H1 (cell line): ENCODE data around the gene MANF. TPM values are rescaled to one million over a fixed set of nuclear protein-coding genes. Genes with fewer than 3 reads are reported as not detected.

ENCODE experiments used
- CTCF ChIA-PET: fragments of 300-600 bp; sonication (Branson Sonifier 250); formaldehyde crosslinking; loops from one replicate; lab custom pipeline; 2021; ENCODE audit not compliant: partially characterized antibody; lab: Charles Lee
- POLR2A ChIA-PET: fragments of 300-600 bp; sonication (Branson Sonifier 250); formaldehyde crosslinking; loops from one replicate; lab custom pipeline; 2021; ENCODE audit warnings: inconsistent platforms; ENCODE audit not compliant: partially characterized antibody; lab: Charles Lee
- DNase-seq, 2 experiments: peaks; one replicate each; pipeline versions ENCODE4 v3.0.0 to v3.0.0-alpha.2; 2010 to 2022; ENCODE audit warnings: low spot score in 2 of 2, low read depth in 1 of 2, mixed read lengths in 1 of 2
- FAIRE-seq: peaks from 2 replicates; lab custom pipeline; 2011; peaks lifted over from hg19 to GRCh38; lab: Jason Lieb, UNC
- H2AFZ ChIP-seq: 2 replicates; pipeline ENCODE4 v1.8.1; 2012; ENCODE audit warnings: low read length, inconsistent platforms
- H2AK5ac ChIP-seq: 2 replicates; pipeline ENCODE4 v1.6.1; 2013; ENCODE audit warnings: low read depth, low read length
- H2BK120ac ChIP-seq: replicated peaks from 2 replicates; pipeline ENCODE3; 2013; ENCODE audit warnings: low read depth, low read length, inconsistent platforms
- H2BK12ac ChIP-seq: 2 replicates; pipeline ENCODE4 v1.6.1; 2013; ENCODE audit warnings: low read depth, low read length
- H2BK15ac ChIP-seq: 2 replicates; pipeline ENCODE4 v1.6.1; 2013; ENCODE audit warnings: low read length
- H2BK20ac ChIP-seq: 2 replicates; pipeline ENCODE4 v1.6.1; 2013; ENCODE audit warnings: low read length
- H2BK5ac ChIP-seq: 2 replicates; pipeline ENCODE4 v1.6.1; 2013; ENCODE audit warnings: low read depth, low read length
- H3K14ac ChIP-seq: 2 replicates; pipeline ENCODE4 v1.6.1; 2013; ENCODE audit warnings: inconsistent platforms; ENCODE audit not compliant: insufficient read length
- H3K18ac ChIP-seq: 2 replicates; pipeline ENCODE4 v1.6.1; 2013; ENCODE audit warnings: low read length; ENCODE audit errors: extremely low read depth
- H3K23ac ChIP-seq: 2 replicates; pipeline ENCODE4 v1.6.1; 2013; ENCODE audit warnings: inconsistent platforms; ENCODE audit not compliant: insufficient read length
- H3K23me2 ChIP-seq: 2 replicates; pipeline ENCODE4 v1.6.1; 2013; ENCODE audit warnings: low read depth, low read length
- H3K27ac ChIP-seq: 2 replicates; pipeline ENCODE4 v1.6.1; 2011; ENCODE audit warnings: low read depth, low read length, inconsistent platforms
- H3K27me3 ChIP-seq, 4 experiments: replicated peaks in 1 of 4; 1 replicate in 1 of 4; 2 replicates in 3 of 4; pipeline versions ENCODE4 v1.6.1 to v1.8.1; 2011 to 2013; ENCODE audit warnings: low read length in 3 of 4, mild to moderate bottlenecking in 3 of 4, inconsistent platforms in 2 of 4, mixed read lengths in 2 of 4, moderate library complexity in 1 of 4; ENCODE audit not compliant: control insufficient read depth in 3 of 4, insufficient read depth in 3 of 4; ENCODE audit errors: extremely low read depth in 1 of 4
- H3K36me3 ChIP-seq, 4 experiments: 2 replicates each; pipeline versions ENCODE4 v1.6.1 to v1.8.1; 2011 to 2013; ENCODE audit warnings: mild to moderate bottlenecking in 4 of 4, low read length in 3 of 4, moderate library complexity in 2 of 4, control low read depth in 1 of 4, inconsistent platforms in 1 of 4; ENCODE audit not compliant: insufficient read depth in 4 of 4, control insufficient read depth in 2 of 4
- H3K4ac ChIP-seq: replicated peaks from 2 replicates; pipeline ENCODE3; 2013; ENCODE audit warnings: low read length, low read depth, mixed read lengths, inconsistent platforms; ENCODE audit not compliant: insufficient read length
- H3K4me1 ChIP-seq, 4 experiments: replicated peaks in 1 of 4; 1 replicate in 1 of 4; 2 replicates in 3 of 4; pipeline versions ENCODE4 v1.6.1 to v1.8.1; 2011 to 2013; ENCODE audit warnings: low read length in 3 of 4, inconsistent platforms in 2 of 4, mixed read lengths in 1 of 4; ENCODE audit not compliant: insufficient read depth in 4 of 4, control insufficient read depth in 3 of 4
- H3K4me2 ChIP-seq, 2 experiments: 2 replicates each; pipeline versions ENCODE4 v1.6.1 to v1.8.1; 2011 to 2013; ENCODE audit warnings: low read depth in 2 of 2, low read length in 2 of 2, control low read depth in 1 of 2, inconsistent platforms in 1 of 2, mild to moderate bottlenecking in 1 of 2; ENCODE audit not compliant: insufficient read depth in 1 of 2
- H3K4me3 ChIP-seq, 4 experiments: fragments of 200-600, 300-600 bp in 1 of 4; sonication (generic), shearing (Covaris generic), sonication (Bioruptor Twin) in 1 of 4; 2 replicates each; pipeline versions ENCODE4 v1.5.1 to v1.8.1; 2011 to 2016; ENCODE audit warnings: low read length in 4 of 4, low read depth in 3 of 4, control low read depth in 2 of 4, inconsistent platforms in 2 of 4, mild to moderate bottlenecking in 2 of 4, mixed read lengths in 1 of 4, moderate library complexity in 1 of 4; ENCODE audit not compliant: insufficient read depth in 2 of 4; ENCODE audit errors: extremely low read depth in 1 of 4
- H3K56ac ChIP-seq: replicated peaks from 2 replicates; pipeline ENCODE3; 2013; ENCODE audit warnings: low read depth, mild to moderate bottlenecking, mixed read lengths, low read length, inconsistent platforms; ENCODE audit not compliant: insufficient read length
- H3K79me1 ChIP-seq: 2 replicates; pipeline ENCODE4 v1.6.1; 2013; ENCODE audit warnings: low read depth, low read length, control low read depth
- H3K79me2 ChIP-seq, 2 experiments: 2 replicates each; pipeline versions ENCODE4 v1.6.1 to v1.8.1; 2012 to 2013; ENCODE audit warnings: low read length in 2 of 2, mild to moderate bottlenecking in 2 of 2, inconsistent platforms in 1 of 2; ENCODE audit not compliant: insufficient read depth in 2 of 2, control insufficient read depth in 1 of 2
- H3K9ac ChIP-seq, 4 experiments: replicated peaks in 1 of 4; 1 replicate in 1 of 4; 2 replicates in 3 of 4; pipeline versions ENCODE4 v1.6.1 to v1.8.1; 2011 to 2013; ENCODE audit warnings: low read depth in 3 of 4, low read length in 3 of 4, control low read depth in 2 of 4, mild to moderate bottlenecking in 2 of 4, moderate library complexity in 2 of 4, inconsistent platforms in 1 of 4; ENCODE audit errors: extremely low read depth in 1 of 4
- H3K9me3 ChIP-seq, 2 experiments: 2 replicates each; pipeline versions ENCODE4 v1.6.1 to v1.8.1; 2012 to 2013; ENCODE audit warnings: mild to moderate bottlenecking in 2 of 2, moderate library complexity in 2 of 2, control low read depth in 1 of 2, inconsistent platforms in 1 of 2, low read depth in 1 of 2, low read length in 1 of 2, mixed read lengths in 1 of 2; ENCODE audit not compliant: insufficient read depth in 2 of 2
- H4K20me1 ChIP-seq, 2 experiments: replicated peaks in 1 of 2; 2 replicates each; pipeline versions ENCODE3 to v1.8.1; 2011 to 2013; ENCODE audit warnings: inconsistent platforms in 2 of 2, low read length in 2 of 2, mild to moderate bottlenecking in 1 of 2; ENCODE audit not compliant: insufficient read depth in 2 of 2, control insufficient read depth in 1 of 2
- H4K5ac ChIP-seq: 2 replicates; pipeline ENCODE4 v1.6.1; 2013; ENCODE audit warnings: low read length, low read depth, mixed read lengths, inconsistent platforms; ENCODE audit not compliant: insufficient read length
- H4K8ac ChIP-seq: 2 replicates; pipeline ENCODE4 v1.8.0; 2013; ENCODE audit warnings: mild to moderate bottlenecking, moderate library complexity, low read length, inconsistent platforms; ENCODE audit not compliant: insufficient read depth; ENCODE audit errors: extremely low read depth
- H4K91ac ChIP-seq: replicated peaks from 2 replicates; pipeline ENCODE3; 2013; ENCODE audit warnings: low read length, mixed read lengths, inconsistent platforms; ENCODE audit not compliant: insufficient read length
- CTCF ChIP-seq, 3 experiments: IDR thresholded peaks; 1 replicate in 2 of 3; 2 replicates in 1 of 3; pipeline versions ENCODE4 v1.5.1 to v1.6.1; 2011; ENCODE audit warnings: low read length in 3 of 3, mild to moderate bottlenecking in 3 of 3, inconsistent platforms in 2 of 3, low read depth in 1 of 3, moderate library complexity in 1 of 3; ENCODE audit not compliant: insufficient read depth in 1 of 3; ENCODE audit errors: control extremely low read depth in 1 of 3
- HDAC6 ChIP-seq: IDR thresholded peaks from one replicate; pipeline ENCODE4 v1.7.1; 2012; ENCODE audit warnings: low read depth, mild to moderate bottlenecking, inconsistent platforms, low read length, moderate library complexity
- POU5F1 ChIP-seq: IDR thresholded peaks from 2 replicates; pipeline ENCODE4 v1.6.1; 2011; ENCODE audit warnings: low read depth, mild to moderate bottlenecking, low read length, moderate library complexity
- RAD21 ChIP-seq, 2 experiments: IDR thresholded peaks in 1 of 2; conservative IDR thresholded peaks in 1 of 2; 2 replicates each; pipeline ENCODE4 v1.6.1; 2011; ENCODE audit warnings: low read depth in 2 of 2, low read length in 2 of 2, improper control_type of control experiment in 1 of 2, inconsistent platforms in 1 of 2, mild to moderate bottlenecking in 1 of 2, moderate library complexity in 1 of 2
- WGBS, 2 experiments: shearing (Covaris generic) in 1 of 2; methylation state at CpG; one replicate each; pipeline versions ENCODE4 v1.1.6 to v1.1.7; 2013 to 2015; ENCODE audit warnings: low lambda C conversion rate in 2 of 2, mixed read lengths in 2 of 2, inconsistent platforms in 1 of 2, low coverage in 1 of 2, missing lambda C conversion rate in 1 of 2; ENCODE audit not compliant: insufficient replicate concordance in 2 of 2, insufficient coverage in 1 of 2, insufficient read length in 1 of 2; ENCODE audit errors: extremely low coverage in 1 of 2, missing lambda C conversion rate in 1 of 2; 5-methylcytosine and 5-hydroxymethylcytosine counted together
- polyA plus RNA-seq, 7 experiments: library from polyadenylated mRNA; depleted of rRNA in 3 of 7; stranded (reverse) in 5 of 7; unstranded in 2 of 7; fragments of >200 nt in 5 of 7; fragments of 200-250 nt in 2 of 7; gene quantifications; 1 replicate in 5 of 7; 2 replicates in 1 of 7; 4 replicates in 1 of 7; pipeline versions ENCODE4 v1.2.1 to v1.2.3, GENCODE V29; 2011 to 2013; ENCODE audit warnings: missing spikeins in 2 of 7, mixed read lengths in 2 of 7
- total RNA-seq: library from RNA; stranded (reverse); fragmentation: NEBNext Ultra II Directional; extraction: Animal tissue kit (Norgen Biotek cat#: 25700); gene quantifications from 2 replicates; pipeline ENCODE4 v1.2.1, GENCODE V29; 2021

The MANF gene
- total and polyA plus RNA-seq, 2 of the 8 experiments (the other 6 are each of a cell fraction or from before 2014, with no cell fraction given) = 37.5 to 159 TPM

- Histone ChIP-seq H3K23me2 (peaks cover 12% of the 10 kb centered on the region), H2BK15ac (no peak overlapping the region), H3K36me3 (peaks cover 17 to 52% (median 28%) of the 10 kb centered on the region in 4 experiments), H3K9me3 (no peaks in the 10 kb centered on the region; a peak in 1 of 4 replicates), H2AK5ac (no peak overlapping the region), H3K27me3 (no peaks in the 10 kb centered on the region), H4K5ac (no peak overlapping the region), H3K23ac (no peak overlapping the region), H3K79me1 (peaks cover 11% of the 10 kb centered on the region), H4K20me1 (peaks cover 20 to 32% of the 10 kb centered on the region in 2 experiments), H3K27ac (no peak overlapping the region), H3K9ac (no peak overlapping the region), H2BK20ac (no peak overlapping the region), H2BK12ac (no peak overlapping the region), H2BK120ac (no peak overlapping the region), H2AFZ (no peak overlapping the region), H3K56ac (no peak overlapping the region), H2BK5ac (no peak overlapping the region), H4K8ac (no peak overlapping the region), H4K91ac (no peak overlapping the region), H3K14ac (no peak overlapping the region), H3K79me2 (peaks cover 28 to 50% of the 10 kb centered on the region in 2 experiments), H3K4me2 (peak overlapping the region in 1 of 2 experiments; percentile 95; a peak in 2 of 4 replicates), H3K4me1 (peaks cover 4 to 32% (median 15%) of the 10 kb centered on the region in 4 experiments), H3K18ac (no peak overlapping the region), H3K4ac (no peak overlapping the region), H3K4me3 (no peak overlapping the region)
- TF ChIP-seq POU5F1 (no peak), RAD21 (IDR thresholded peaks at IDR 0.05 in 1 of 2, conservative IDR thresholded peaks at IDR 0.05 in 1 of 2; ENCODE audit: low read depth in 2 of 2, low read length in 2 of 2) (peak; percentile 11 to 17; a peak in 1 of 4 replicates), CTCF (IDR thresholded peaks at IDR 0.05; ENCODE audit: control extremely low read depth in 1 of 3, insufficient read depth in 1 of 3, low read depth in 1 of 3, low read length in 3 of 3) (peak in 2 of 3 experiments; percentile 29 to 31; a peak in 2 of 4 replicates), HDAC6 (no peak)
- POLR2A ChIA-PET = interaction anchor here (1.1 to 2.8 kb wide), 4 partner anchors 10 to 772 kb away, joined by 4 to 9 read pairs (median 4); partner anchors contain the start of genes DCAF1 and MAPKAPK3
- FAIRE-seq = no peak
- peak in 1 of 2 experiments; percentile 43 for DNase-seq
- 90% methylated on average over 6 of the region's 6 CpGs; no CpG with 5 or more reads in 1 of the 2 experiments for WGBS, 2 experiments
- CTCF ChIA-PET = interaction anchor here (0.7 to 7.2 kb wide), 30 partner anchors 9 to 1089 kb away, joined by 3 to 53 read pairs (median 5); partner anchors contain the start of genes CISH, HYAL3, MAPKAPK3 and NAA80
These were observed 3.4 kb downstream of the MANF start for GRCh38 chr3:51388286-51389029.
